Ectodermal cell (in vitro differentiated cells): ENCODE results near the gene IRF2BP2.
"Not testable (repeated sequence)": the region's sequence is repeated elsewhere in the genome, so short reads cannot be mapped to it uniquely, and the experiment has no call there.

Experiments used
- H3K27ac ChIP-seq: 2 replicates; pipeline ENCODE4 v1.7.0; 2013; ENCODE audit warnings: mild to moderate bottlenecking, low read depth, low read length; ENCODE audit not compliant: insufficient read depth, poor library complexity, severe bottlenecking
- H3K27me3 ChIP-seq: 2 replicates; pipeline ENCODE4 v1.7.0; 2013; ENCODE audit warnings: mild to moderate bottlenecking, low read length; ENCODE audit not compliant: insufficient read depth, control insufficient read depth, poor library complexity, severe bottlenecking
- H3K36me3 ChIP-seq: one replicate; pipeline ENCODE4 v1.7.0; 2013; ENCODE audit warnings: low read length; ENCODE audit not compliant: control insufficient read depth, insufficient read depth
- H3K4me1 ChIP-seq: one replicate; pipeline ENCODE4 v1.7.0; 2013; ENCODE audit warnings: low read length; ENCODE audit not compliant: control insufficient read depth, insufficient read depth
- H3K4me3 ChIP-seq: 2 replicates; pipeline ENCODE4 v1.7.0; 2013; ENCODE audit warnings: low read depth, low read length, control low read depth; ENCODE audit not compliant: insufficient read depth
- H3K9me3 ChIP-seq: 2 replicates; pipeline ENCODE4 v1.7.0; 2013; ENCODE audit warnings: mild to moderate bottlenecking, low read length, moderate library complexity; ENCODE audit not compliant: control insufficient read depth
- WGBS, 2 experiments: methylation state at CpG; one replicate each; pipeline ENCODE4 v1.1.7; 2013; ENCODE audit warnings: missing lambda C conversion rate in 2 of 2; 5-methylcytosine and 5-hydroxymethylcytosine counted together

The IRF2BP2 gene

GRCh38 chr1:234600418-234601281, 9.3 kb downstream of the IRF2BP2 start:
- H3K36me3 ChIP-seq = no peaks in the 10 kb centered on the region

GRCh38 chr1:234599617-234600417, 10.2 kb downstream of the IRF2BP2 start:
- Histone ChIP-seq H3K36me3 (no peaks in the 10 kb centered on the region), H3K27ac (peak overlapping the region; percentile 88), H3K9me3 (no peaks in the 10 kb centered on the region), H3K27me3 (no peaks in the 10 kb centered on the region), H3K4me3 (peak overlapping the region; percentile 35), H3K4me1 (peaks cover 23% of the 10 kb centered on the region)
- 0 to 1% methylated on average over 87 of the region's 87 CpGs for WGBS, 2 experiments

More at GRCh38 chr1:234600418-234601281, 9.3 kb downstream of the IRF2BP2 start:
- 42 to 51% methylated on average over 9 to 11 of the region's 11 CpGs for WGBS, 2 experiments
- peak overlapping the region; percentile 88 for H3K27ac ChIP-seq
- peak overlapping the region; percentile 35 for H3K4me3 ChIP-seq
- H3K9me3 ChIP-seq = no peaks in the 10 kb centered on the region
- no peaks in the 10 kb centered on the region for H3K27me3 ChIP-seq
- H3K4me1 ChIP-seq = peaks cover 24% of the 10 kb centered on the region

- Histone ChIP-seq H3K4me1 (peaks cover 23% of the 10 kb centered on the region), H3K4me3 (peak overlapping the region; percentile 35), H3K36me3 (no peaks in the 10 kb centered on the region), H3K9me3 (no peaks in the 10 kb centered on the region), H3K27me3 (no peaks in the 10 kb centered on the region), H3K27ac (no peak overlapping the region)
- WGBS, 2 experiments = 60% methylated on average over 1 of the region's 1 CpG; no CpG with 5 or more reads in 1 of the 2 experiments
These were observed 10.9 kb downstream of the IRF2BP2 start for GRCh38 chr1:234598974-234599616.

- WGBS, 2 experiments = 48 to 83% methylated on average over 1 to 2 of the region's 2 CpGs
- Histone ChIP-seq H3K36me3 (no peaks in the 10 kb centered on the region), H3K4me1 (peaks cover 14% of the 10 kb centered on the region), H3K27me3 (no peaks in the 10 kb centered on the region), H3K4me3 (no peak overlapping the region), H3K27ac (no peak overlapping the region), H3K9me3 (no peaks in the 10 kb centered on the region)
These were observed 12.1 kb downstream of the IRF2BP2 start for GRCh38 chr1:234597894-234598293.

- H3K4me3 ChIP-seq = no peak overlapping the region
- no peaks in the 10 kb centered on the region for H3K9me3 ChIP-seq
- no peaks in the 10 kb centered on the region for H3K36me3 ChIP-seq
- H3K4me1 ChIP-seq = peaks cover 6% of the 10 kb centered on the region
- H3K27me3 ChIP-seq = no peaks in the 10 kb centered on the region
- 93 to 95% methylated on average over 2 of the region's 2 CpGs for WGBS, 2 experiments
- no peak overlapping the region for H3K27ac ChIP-seq
These were observed 14.1 kb downstream of the IRF2BP2 start for GRCh38 chr1:234595899-234596298.

GRCh38 chr1:234594575-234594974, 15.4 kb downstream of the IRF2BP2 start:
- not testable (repeated sequence) for H3K4me1 ChIP-seq, H3K27ac ChIP-seq, H3K27me3 ChIP-seq, H3K4me3 ChIP-seq, H3K9me3 ChIP-seq, H3K36me3 ChIP-seq
- 91 to 99% methylated on average over 4 of the region's 4 CpGs for WGBS, 2 experiments

GRCh38 chr1:234593771-234594504, 16.0 kb downstream of the IRF2BP2 start:
- no peak overlapping the region for H3K4me3 ChIP-seq
- H3K9me3 ChIP-seq = no peaks in the 10 kb centered on the region
- H3K36me3 ChIP-seq = no peaks in the 10 kb centered on the region
- no peaks in the 10 kb centered on the region for H3K4me1 ChIP-seq
- H3K27me3 ChIP-seq = no peaks in the 10 kb centered on the region
- H3K27ac ChIP-seq = no peak overlapping the region
- 77 to 96% methylated on average over 5 to 6 of the region's 6 CpGs for WGBS, 2 experiments

GRCh38 chr1:234593109-234593508, 16.9 kb downstream of the IRF2BP2 start:
- Histone ChIP-seq H3K4me1 (no peaks in the 10 kb centered on the region), H3K4me3 (no peak overlapping the region), H3K9me3 (no peaks in the 10 kb centered on the region), H3K36me3 (no peaks in the 10 kb centered on the region), H3K27ac (no peak overlapping the region), H3K27me3 (no peaks in the 10 kb centered on the region)
- WGBS, 2 experiments = 93 to 97% methylated on average over 7 of the region's 7 CpGs

- Histone ChIP-seq H3K27ac (no peak overlapping the region), H3K9me3 (no peaks in the 10 kb centered on the region), H3K4me1 (no peaks in the 10 kb centered on the region), H3K36me3 (no peaks in the 10 kb centered on the region), H3K27me3 (no peaks in the 10 kb centered on the region), H3K4me3 (no peak overlapping the region)
- 87 to 96% methylated on average over 4 to 5 of the region's 5 CpGs for WGBS, 2 experiments
These were observed 17.7 kb downstream of the IRF2BP2 start for GRCh38 chr1:234592240-234592639.
